ENCODE measurements around the gene TYW3. TPM values are rescaled to one million over a fixed set of nuclear protein-coding genes. Genes with fewer than 3 reads are reported as not detected.

TYW3 gene
- total RNA-seq, 1 donor from 2014 or later, result 7.6 TPM

- no peaks in the 10 kb centered on the region for H3K27me3 Mint-ChIP-seq (ENCODE audit: unreplicated experiment)
- DNase-seq, result no peak
- no peaks in the 10 kb centered on the region for H3K9me3 Mint-ChIP-seq (ENCODE audit: unreplicated experiment)
- H3K4me3 Mint-ChIP-seq (ENCODE audit: unreplicated experiment), result no peak overlapping the region
- no peak overlapping the region for H3K27ac Mint-ChIP-seq (ENCODE audit: unreplicated experiment)
- no peaks in the 10 kb centered on the region for H3K4me1 Mint-ChIP-seq (ENCODE audit: low read depth, unreplicated experiment)
- TF ChIP-seq, protein P1, sequence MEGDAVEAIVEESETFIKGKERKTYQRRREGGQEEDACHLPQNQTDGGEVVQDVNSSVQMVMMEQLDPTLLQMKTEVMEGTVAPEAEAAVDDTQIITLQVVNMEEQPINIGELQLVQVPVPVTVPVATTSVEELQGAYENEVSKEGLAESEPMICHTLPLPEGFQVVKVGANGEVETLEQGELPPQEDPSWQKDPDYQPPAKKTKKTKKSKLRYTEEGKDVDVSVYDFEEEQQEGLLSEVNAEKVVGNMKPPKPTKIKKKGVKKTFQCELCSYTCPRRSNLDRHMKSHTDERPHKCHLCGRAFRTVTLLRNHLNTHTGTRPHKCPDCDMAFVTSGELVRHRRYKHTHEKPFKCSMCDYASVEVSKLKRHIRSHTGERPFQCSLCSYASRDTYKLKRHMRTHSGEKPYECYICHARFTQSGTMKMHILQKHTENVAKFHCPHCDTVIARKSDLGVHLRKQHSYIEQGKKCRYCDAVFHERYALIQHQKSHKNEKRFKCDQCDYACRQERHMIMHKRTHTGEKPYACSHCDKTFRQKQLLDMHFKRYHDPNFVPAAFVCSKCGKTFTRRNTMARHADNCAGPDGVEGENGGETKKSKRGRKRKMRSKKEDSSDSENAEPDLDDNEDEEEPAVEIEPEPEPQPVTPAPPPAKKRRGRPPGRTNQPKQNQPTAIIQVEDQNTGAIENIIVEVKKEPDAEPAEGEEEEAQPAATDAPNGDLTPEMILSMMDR (IDR thresholded peaks at IDR 0.05; ENCODE audit: partially characterized antibody, unreplicated experiment), result no peak
- H3K36me3 Mint-ChIP-seq (ENCODE audit: unreplicated experiment), result no peaks in the 10 kb centered on the region
Measured at GRCh38 chr1:74779750-74780149, 46.8 kb downstream of the TYW3 start.

DNA sequence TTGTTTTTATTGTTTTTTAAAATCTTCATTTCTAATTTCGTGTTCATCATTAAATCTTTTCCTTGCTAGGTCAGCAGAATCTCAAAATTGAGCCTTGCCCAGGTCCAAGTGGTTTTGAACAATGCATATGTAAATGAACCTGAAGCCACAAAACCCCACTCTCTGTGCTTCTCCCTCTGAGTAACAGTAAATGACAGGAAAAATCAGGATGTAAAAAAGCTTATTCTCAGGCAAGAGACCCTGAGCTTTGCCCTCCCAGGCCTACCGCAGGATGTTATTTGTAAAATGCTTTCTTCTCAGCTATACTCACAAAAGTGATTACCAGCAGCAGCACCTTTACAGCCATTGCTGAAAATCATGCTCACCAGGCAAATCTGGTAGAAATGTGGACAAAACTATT lies 47.6 kb downstream of the TYW3 start:
- no peak for DNase-seq

DNA sequence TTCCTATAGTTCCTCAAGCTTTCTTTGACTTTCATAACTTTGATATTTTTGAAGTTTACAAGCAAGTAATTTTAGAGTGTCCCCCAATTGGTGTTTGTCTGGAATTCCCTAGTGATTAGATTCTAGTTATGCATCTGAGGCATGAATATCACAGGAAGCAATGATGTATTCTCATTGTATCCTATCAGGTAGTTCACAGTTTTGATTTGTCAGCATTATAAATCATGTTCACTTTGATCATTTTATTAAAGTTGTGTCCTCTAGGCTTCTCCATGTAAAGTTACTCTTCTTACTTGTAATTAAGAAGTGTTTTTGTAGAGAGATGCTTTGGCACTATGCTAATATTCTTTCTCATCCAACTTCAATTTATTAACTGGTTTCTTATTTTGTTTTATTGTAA lies 53.0 kb downstream of the TYW3 start:
- H3K4me3 Mint-ChIP-seq (ENCODE audit: unreplicated experiment), result no peak overlapping the region
- no peaks in the 10 kb centered on the region for H3K4me1 Mint-ChIP-seq (ENCODE audit: low read depth, unreplicated experiment)
- no peak for DNase-seq
- H3K27me3 Mint-ChIP-seq (ENCODE audit: unreplicated experiment), result no peaks in the 10 kb centered on the region
- H3K27ac Mint-ChIP-seq (ENCODE audit: unreplicated experiment), result no peak overlapping the region
- no peaks in the 10 kb centered on the region for H3K9me3 Mint-ChIP-seq (ENCODE audit: unreplicated experiment)
- TF ChIP-seq, protein P1 (IDR thresholded peaks at IDR 0.05; ENCODE audit: partially characterized antibody, unreplicated experiment), result no peak
- H3K36me3 Mint-ChIP-seq (ENCODE audit: unreplicated experiment), result no peaks in the 10 kb centered on the region

More for the DNA sequence above, 47.6 kb downstream of the TYW3 start:
- TF ChIP-seq, protein P1 (IDR thresholded peaks at IDR 0.05; ENCODE audit: partially characterized antibody, unreplicated experiment), result no peak
- Mint-ChIP-seq H3K36me3 (ENCODE audit: unreplicated experiment) (no peaks in the 10 kb centered on the region), H3K27me3 (ENCODE audit: unreplicated experiment) (no peaks in the 10 kb centered on the region), H3K4me3 (ENCODE audit: unreplicated experiment) (no peak overlapping the region), H3K4me1 (ENCODE audit: low read depth, unreplicated experiment) (no peaks in the 10 kb centered on the region), H3K9me3 (ENCODE audit: unreplicated experiment) (no peaks in the 10 kb centered on the region), H3K27ac (ENCODE audit: unreplicated experiment) (no peak overlapping the region)

- Mint-ChIP-seq H3K4me3 (ENCODE audit: unreplicated experiment) (no peak overlapping the region), H3K27me3 (ENCODE audit: unreplicated experiment) (no peaks in the 10 kb centered on the region), H3K27ac (ENCODE audit: unreplicated experiment) (no peak overlapping the region), H3K4me1 (ENCODE audit: low read depth, unreplicated experiment) (no peaks in the 10 kb centered on the region), H3K36me3 (ENCODE audit: unreplicated experiment) (no peaks in the 10 kb centered on the region), H3K9me3 (ENCODE audit: unreplicated experiment) (no peaks in the 10 kb centered on the region)
- no peak for DNase-seq
- TF ChIP-seq, protein P1 (IDR thresholded peaks at IDR 0.05; ENCODE audit: partially characterized antibody, unreplicated experiment), result no peak
Measured at GRCh38 chr1:74790453-74790852, 57.5 kb downstream of the TYW3 start.

DNA sequence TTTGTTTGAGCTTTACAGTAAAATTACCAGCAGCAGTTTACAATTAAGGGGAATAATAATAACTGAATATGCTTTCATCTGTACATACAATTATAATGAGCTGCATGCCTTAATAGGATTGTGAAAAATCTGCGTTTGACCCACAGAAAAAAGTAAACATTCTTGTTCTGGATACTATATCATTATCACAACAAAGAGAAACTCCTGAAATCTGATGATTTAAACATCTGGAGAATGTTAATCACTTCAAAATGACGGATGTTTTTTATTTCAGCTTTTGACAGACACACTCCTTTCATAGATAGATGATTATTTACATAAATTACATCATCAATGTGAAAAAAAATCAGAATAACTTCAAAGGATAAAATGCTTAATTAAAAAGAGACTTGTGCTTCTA lies 58.5 kb downstream of the TYW3 start:
- TF ChIP-seq, protein P1 (IDR thresholded peaks at IDR 0.05; ENCODE audit: partially characterized antibody, unreplicated experiment), result no peak
- H3K36me3 Mint-ChIP-seq (ENCODE audit: unreplicated experiment), result no peaks in the 10 kb centered on the region
- no peaks in the 10 kb centered on the region for H3K4me1 Mint-ChIP-seq (ENCODE audit: low read depth, unreplicated experiment)
- H3K27me3 Mint-ChIP-seq (ENCODE audit: unreplicated experiment), result no peaks in the 10 kb centered on the region
- no peaks in the 10 kb centered on the region for H3K9me3 Mint-ChIP-seq (ENCODE audit: unreplicated experiment)
- H3K4me3 Mint-ChIP-seq (ENCODE audit: unreplicated experiment), result no peak overlapping the region
- H3K27ac Mint-ChIP-seq (ENCODE audit: unreplicated experiment), result no peak overlapping the region
- DNase-seq, result no peak
